Measurements from ENCODE around the gene UAP1L1.
"Not testable (repeated sequence)": the region's sequence is repeated elsewhere in the genome, so short reads cannot be mapped to it uniquely, and the experiment has no call there.

Gene UAP1L1

GRCh38 chr9:137077010-137077747 is at the start of gene UAP1L1:
UAP1L1 (plus strand) TSS chr9:137077517; CDS start chr9:137077533, 16 bp downstream.
- peak; percentile 80 for DNase-seq (ENCODE audit: low read depth)

GRCh38 chr9:137028263-137029057 is 48.9 kb upstream of the UAP1L1 start:
- DNase-seq (ENCODE audit: low read depth), result peak; percentile 21

- DNase-seq (ENCODE audit: low read depth), result peak; percentile 30
Observed at GRCh38 chr9:137029058-137029936, 48.0 kb upstream of the UAP1L1 start.

- DNase-seq (ENCODE audit: low read depth), result no peak
Observed at GRCh38 chr9:137030006-137030405, 47.3 kb upstream of the UAP1L1 start.

GRCh38 chr9:137030538-137031527 is 46.5 kb upstream of the UAP1L1 start:
- no peak for DNase-seq (ENCODE audit: low read depth)

- no peak for DNase-seq (ENCODE audit: low read depth)
Observed at GRCh38 chr9:137031904-137032640, 45.2 kb upstream of the UAP1L1 start, which contains the start of gene FUT7. FUT7 (minus strand) TSS chr9:137032088; CDS start chr9:137031991, 97 bp downstream.

GRCh38 chr9:137032858-137033257 is 44.5 kb upstream of the UAP1L1 start:
- DNase-seq (ENCODE audit: low read depth), result no peak

GRCh38 chr9:137033481-137033880 is 43.8 kb upstream of the UAP1L1 start:
- DNase-seq (ENCODE audit: low read depth), result not testable (repeated sequence)

- DNase-seq (ENCODE audit: low read depth), result no peak
Observed at GRCh38 chr9:137034039-137034708, 43.1 kb upstream of the UAP1L1 start.

GRCh38 chr9:137034709-137035506 is 42.4 kb upstream of the UAP1L1 start:
- DNase-seq (ENCODE audit: low read depth), result peak; percentile 67

GRCh38 chr9:137035507-137035834 is 41.8 kb upstream of the UAP1L1 start:
- DNase-seq (ENCODE audit: low read depth), result no peak

- no peak for DNase-seq (ENCODE audit: low read depth)
Observed at GRCh38 chr9:137035937-137036336, 41.4 kb upstream of the UAP1L1 start.

- DNase-seq (ENCODE audit: low read depth), result no peak
Observed at GRCh38 chr9:137037035-137037434, 40.3 kb upstream of the UAP1L1 start.

GRCh38 chr9:137037483-137037882 is 39.8 kb upstream of the UAP1L1 start:
- no peak for DNase-seq (ENCODE audit: low read depth)

GRCh38 chr9:137038916-137039315 is 38.4 kb upstream of the UAP1L1 start:
- DNase-seq (ENCODE audit: low read depth), result no peak

- DNase-seq (ENCODE audit: low read depth), result no peak
Observed at GRCh38 chr9:137039611-137040366, 37.5 kb upstream of the UAP1L1 start.

GRCh38 chr9:137040568-137040967 is 36.7 kb upstream of the UAP1L1 start:
- no peak for DNase-seq (ENCODE audit: low read depth)

- no peak for DNase-seq (ENCODE audit: low read depth)
Observed at GRCh38 chr9:137041124-137041523, 36.2 kb upstream of the UAP1L1 start.

Data from fibroblast of gingiva (primary cell).